ENCODE results near the gene ZNF674. TPM values are rescaled to one million over a fixed set of nuclear protein-coding genes. Genes with fewer than 3 reads are reported as not detected.
A peak's percentile ranks its signal among the peaks of the same experiment; 100 is the strongest.
"Not testable (repeated sequence)": the region's sequence is repeated elsewhere in the genome, so short reads cannot be mapped to it uniquely, and the experiment has no call there.

The ZNF674 gene
- total and polyA plus RNA-seq, 10 donors: 0.77 to 10.7 (median 5.8) TPM

DNA sequence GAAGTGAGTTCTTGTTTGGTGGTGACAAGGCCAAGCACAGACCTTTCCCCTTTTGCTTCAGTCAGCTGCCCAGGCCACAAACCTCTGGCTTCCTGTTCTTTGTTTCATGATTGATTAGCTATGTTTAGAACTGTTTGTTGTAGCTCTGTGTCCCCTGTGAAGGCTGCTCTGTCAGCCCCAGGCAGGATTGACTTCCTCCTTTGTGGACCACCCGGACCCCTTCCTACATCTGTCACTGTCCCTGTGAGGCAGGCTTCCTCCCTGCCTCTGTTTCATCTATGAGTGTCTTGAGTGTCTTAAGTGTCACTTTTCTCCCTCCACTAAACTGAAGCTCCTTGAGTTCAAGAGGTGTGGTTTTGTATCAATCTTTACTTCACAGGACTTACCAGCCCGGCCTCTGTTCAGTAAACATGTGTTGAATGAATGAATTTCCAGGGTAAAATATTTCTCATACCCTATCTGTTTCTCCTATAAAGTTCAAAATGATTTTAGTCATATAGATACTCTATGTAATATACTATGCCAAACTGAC lies 83.5 kb downstream of the ZNF674 start:
- 9 to 27% (median 17%) methylated on average over 2 of the region's 2 CpGs for WGBS, 5 donors

DNA sequence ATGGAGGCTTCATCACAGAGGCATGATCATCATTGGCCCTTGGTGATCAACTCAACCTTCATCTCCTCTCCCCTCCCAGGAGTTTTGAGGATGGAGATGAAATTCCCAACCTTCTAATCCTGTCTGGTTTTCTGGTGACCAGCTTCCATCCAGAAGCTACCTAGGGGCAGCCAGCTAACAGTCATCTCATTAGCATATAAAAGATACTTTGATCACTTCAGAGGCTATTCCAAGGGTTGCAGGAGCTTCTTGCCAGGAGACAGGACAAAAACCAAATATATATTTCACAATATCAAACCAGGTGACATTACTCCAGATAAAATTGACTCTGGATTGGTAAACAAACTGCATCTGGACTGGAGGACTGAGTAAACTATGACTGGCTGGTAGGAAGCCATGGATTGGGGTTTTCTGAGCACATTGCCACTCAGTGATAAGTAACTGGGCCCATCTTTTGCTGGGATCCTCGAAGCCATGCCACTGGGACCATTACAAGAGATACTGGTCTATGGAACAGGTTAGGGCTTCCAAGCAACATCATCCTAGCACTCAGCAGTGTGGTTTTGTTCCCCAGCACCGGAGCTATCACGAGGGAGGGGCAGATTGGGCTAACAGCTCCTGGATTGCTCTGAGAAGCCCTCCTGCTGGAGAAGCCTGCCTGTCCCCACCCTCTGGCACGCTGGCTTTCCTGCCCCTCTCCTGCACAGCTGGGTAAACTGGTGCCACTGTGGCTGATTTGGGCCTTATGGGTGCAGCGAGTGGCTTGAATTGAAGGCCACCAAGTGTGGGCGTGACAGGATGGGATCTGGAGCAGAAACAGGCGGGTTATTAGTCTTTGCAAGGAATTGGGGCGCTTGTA lies 84.2 kb downstream of the ZNF674 start:
- Histone ChIP-seq H3K36me3 (peaks cover 0 to 46% (median 6%) of the 10 kb centered on the region in 6 donors), H3K27ac (peak overlapping the region in 6 of 8 donors; percentile 26 to 69 (median 50)), H3K4me1 (peaks cover 0 to 15% (median 4%) of the 10 kb centered on the region in 6 donors)
- H3K4me3 ChIP-seq; H3K9me3 ChIP-seq; DNase-seq; intact Hi-C loops (cut with DNase I; ENCODE audit: low total_unique reads); H3K27me3 ChIP-seq (replicated peaks in 1 of 7): not testable (repeated sequence)
- 28 to 53% (median 40%) methylated on average over 4 to 8 of the region's 8 CpGs for WGBS, 5 donors
- peak in 1 of 3 donors; percentile 36 for TF ChIP-seq POLR2AphosphoS5 (IDR thresholded peaks at IDR 0.05)

More for the DNA sequence above, 83.5 kb downstream of the ZNF674 start:
- H3K27me3 ChIP-seq (replicated peaks in 1 of 7): no peaks in the 10 kb centered on the region
- H3K4me1 ChIP-seq: peaks cover 0 to 15% (median 4%) of the 10 kb centered on the region in 6 donors
- no peak overlapping the region for H3K4me3 ChIP-seq
- H3K36me3 ChIP-seq: peaks cover 0 to 49% (median 7%) of the 10 kb centered on the region in 6 donors
- intact Hi-C loops (cut with DNase I; ENCODE audit: low total_unique reads): no loop called here
- TF ChIP-seq, protein P1, sequence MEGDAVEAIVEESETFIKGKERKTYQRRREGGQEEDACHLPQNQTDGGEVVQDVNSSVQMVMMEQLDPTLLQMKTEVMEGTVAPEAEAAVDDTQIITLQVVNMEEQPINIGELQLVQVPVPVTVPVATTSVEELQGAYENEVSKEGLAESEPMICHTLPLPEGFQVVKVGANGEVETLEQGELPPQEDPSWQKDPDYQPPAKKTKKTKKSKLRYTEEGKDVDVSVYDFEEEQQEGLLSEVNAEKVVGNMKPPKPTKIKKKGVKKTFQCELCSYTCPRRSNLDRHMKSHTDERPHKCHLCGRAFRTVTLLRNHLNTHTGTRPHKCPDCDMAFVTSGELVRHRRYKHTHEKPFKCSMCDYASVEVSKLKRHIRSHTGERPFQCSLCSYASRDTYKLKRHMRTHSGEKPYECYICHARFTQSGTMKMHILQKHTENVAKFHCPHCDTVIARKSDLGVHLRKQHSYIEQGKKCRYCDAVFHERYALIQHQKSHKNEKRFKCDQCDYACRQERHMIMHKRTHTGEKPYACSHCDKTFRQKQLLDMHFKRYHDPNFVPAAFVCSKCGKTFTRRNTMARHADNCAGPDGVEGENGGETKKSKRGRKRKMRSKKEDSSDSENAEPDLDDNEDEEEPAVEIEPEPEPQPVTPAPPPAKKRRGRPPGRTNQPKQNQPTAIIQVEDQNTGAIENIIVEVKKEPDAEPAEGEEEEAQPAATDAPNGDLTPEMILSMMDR (IDR thresholded peaks at IDR 0.05 in 8 of 11, conservative IDR thresholded peaks at IDR 0.05 in 3 of 11): no peak
- TF ChIP-seq POLR2A (IDR thresholded peaks at IDR 0.05): no peak
- TF ChIP-seq POLR2AphosphoS5 (IDR thresholded peaks at IDR 0.05): peak in 1 of 3 donors; percentile 8
- peak overlapping the region in 6 of 8 donors; percentile 26 to 69 (median 56) for H3K27ac ChIP-seq
- H3K9me3 ChIP-seq: no peaks in the 10 kb centered on the region
- DNase-seq: no peak

DNA sequence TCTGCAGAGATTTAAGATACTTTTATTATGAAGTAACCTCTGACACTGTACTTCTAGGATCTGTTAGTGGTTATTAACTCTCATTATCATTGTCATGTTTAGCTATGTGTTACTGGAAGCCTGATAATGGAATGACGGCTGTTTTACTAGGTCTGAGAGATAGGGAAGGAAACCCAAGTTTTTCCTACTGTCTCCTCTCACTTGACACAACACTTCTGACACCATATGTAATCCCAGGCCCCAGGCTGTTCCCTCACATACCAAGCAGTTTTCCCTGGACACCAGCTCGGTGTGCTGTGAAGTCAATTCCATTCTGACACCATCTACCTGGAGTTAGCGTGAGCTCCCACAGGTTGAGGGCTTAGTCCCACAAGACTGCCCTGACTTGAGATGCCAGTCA lies 85.6 kb downstream of the ZNF674 start:
- Histone ChIP-seq H3K36me3 (peaks cover 0 to 38% (median 0%) of the 10 kb centered on the region in 6 donors), H3K4me3 (no peak overlapping the region), H3K27ac (no peak overlapping the region), H3K9me3 (no peaks in the 10 kb centered on the region), H3K27me3 (replicated peaks in 1 of 7) (no peaks in the 10 kb centered on the region), H3K4me1 (peaks cover 0 to 15% (median 4%) of the 10 kb centered on the region in 6 donors)
- TF ChIP-seq, protein P1 (IDR thresholded peaks at IDR 0.05 in 8 of 11, conservative IDR thresholded peaks at IDR 0.05 in 3 of 11): no peak
- TF ChIP-seq POLR2A (IDR thresholded peaks at IDR 0.05) (no peak), POLR2AphosphoS5 (IDR thresholded peaks at IDR 0.05) (no peak)
- DNase-seq: no peak
- intact Hi-C loops (cut with DNase I; ENCODE audit: low total_unique reads): no loop called here
- 81 to 93% (median 89%) methylated on average over 3 of the region's 3 CpGs for WGBS, 5 donors

DNA sequence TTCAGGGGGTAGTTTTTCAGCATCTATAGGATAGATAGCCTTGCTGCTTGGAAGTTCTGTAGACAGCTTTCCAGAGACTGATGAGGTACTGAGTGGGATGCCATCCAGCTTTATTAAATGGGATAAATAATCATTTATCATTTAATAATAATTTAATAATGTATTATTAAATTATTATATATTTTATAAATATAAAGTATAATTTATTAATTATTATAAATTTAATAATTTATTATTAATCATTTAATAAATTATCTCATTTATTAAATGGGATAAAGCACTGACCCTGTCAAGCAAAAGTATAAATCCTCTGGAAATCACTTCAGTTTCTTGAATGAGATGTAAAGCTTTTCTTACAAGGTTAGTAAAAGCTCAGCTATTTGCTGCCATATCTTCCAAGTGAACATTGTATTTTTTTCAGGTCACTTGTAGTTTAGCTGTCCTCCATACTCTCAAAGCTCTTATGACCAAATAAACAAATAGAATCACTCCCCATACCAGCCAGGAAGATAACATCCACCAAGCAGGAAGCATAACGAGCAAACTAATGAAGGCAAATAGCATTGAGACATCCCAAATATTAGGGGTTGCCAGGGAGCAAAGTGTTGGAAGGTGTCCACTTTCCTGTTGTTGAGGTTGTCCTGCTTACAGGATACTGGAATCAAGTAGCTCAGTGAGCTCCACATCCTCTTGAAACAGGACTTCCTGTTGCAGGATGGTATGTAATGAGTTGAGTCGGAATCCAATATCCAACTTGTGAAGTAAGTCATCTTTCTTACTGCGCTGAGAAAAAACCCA lies 88.9 kb downstream of the ZNF674 start:
- DNase-seq: no peak
- no peak for TF ChIP-seq POLR2A (IDR thresholded peaks at IDR 0.05)
- TF ChIP-seq, protein P1 (IDR thresholded peaks at IDR 0.05 in 8 of 11, conservative IDR thresholded peaks at IDR 0.05 in 3 of 11): no peak
- peak in 1 of 3 donors; percentile 65 for TF ChIP-seq POLR2AphosphoS5 (IDR thresholded peaks at IDR 0.05)
- H3K36me3 ChIP-seq: peaks cover 0 to 40% (median 7%) of the 10 kb centered on the region in 6 donors
- peak overlapping the region in 6 of 8 donors; percentile 21 to 60 (median 43) for H3K27ac ChIP-seq
- intact Hi-C loops (cut with DNase I; ENCODE audit: low total_unique reads): no loop called here
- H3K27me3 ChIP-seq (replicated peaks in 1 of 7): no peaks in the 10 kb centered on the region
- H3K4me1 ChIP-seq: peaks cover 0 to 5% (median 2%) of the 10 kb centered on the region in 6 donors
- no peak overlapping the region for H3K4me3 ChIP-seq
- WGBS, 5 donors: 43 to 71% (median 64%) methylated on average over 3 of the region's 3 CpGs
- H3K9me3 ChIP-seq: no peaks in the 10 kb centered on the region

Data from spleen (tissue), 11 donors.